ENCODE measurements around the gene PHKG1. TPM values are rescaled to one million over a fixed set of nuclear protein-coding genes. Genes with fewer than 3 reads are reported as not detected.
"Not testable (repeated sequence)": the region's sequence is repeated elsewhere in the genome, so short reads cannot be mapped to it uniquely, and the experiment has no call there.

Gene PHKG1
- total RNA-seq (10 to 100 TPM in 1 of 4 donors, 1 to 10 TPM in 3; 3.2 to 18.7 (median 5.6) TPM), polyA plus RNA-seq (1 to 10 TPM in 1 of 3 donors, under 1 TPM in 1, not detected in 1; 0.60 to 3.8 TPM)

GRCh38 chr7:56092789-56093531, at the start of gene PHKG1:
Gene PHKG1 (minus strand): TSS chr7:56092952. CDS start chr7:56088941, 4,011 bp downstream.
- 39 to 62% methylated on average over 19 of the region's 19 CpGs for WGBS, 2 donors
- intact Hi-C loops (cut with DNase I) = loop anchor here (5.0 kb wide), 1 partner anchor 451 kb away; no protein-coding TSS in a partner anchor
- DNase-seq = peak; percentile 94
- Histone ChIP-seq H3K27me3 (no peaks in the 10 kb centered on the region), H3K9me3 (no peaks in the 10 kb centered on the region), H3K36me3 (peaks cover 0 to 9% (median 0%) of the 10 kb centered on the region in 4 donors), H3K4me1 (peaks cover 0 to 42% (median 33%) of the 10 kb centered on the region in 4 donors), H3K4me3 (peak within 1 kb of the TSS in 3 of 4 donors; percentile 10 to 37 (median 31)), H3K27ac (peak within 1 kb of the TSS; percentile 47 to 84 (median 80))
- TF ChIP-seq EP300 (IDR thresholded peaks at IDR 0.05) (no peak), POLR2AphosphoS5 (IDR thresholded peaks at IDR 0.05) (peak; percentile 16 to 77 (median 58)), CTCF (IDR thresholded peaks at IDR 0.05) (peak in 1 of 4 experiments; percentile 68)

- intact Hi-C loops (cut with DNase I); H3K36me3 ChIP-seq; H3K4me3 ChIP-seq; H3K27me3 ChIP-seq; DNase-seq; H3K4me1 ChIP-seq; H3K27ac ChIP-seq; H3K9me3 ChIP-seq: not testable (repeated sequence)
- 44 to 68% methylated on average over 2 of the region's 2 CpGs for WGBS, 2 donors
Measured at GRCh38 chr7:56131062-56131461, 38.3 kb upstream of the PHKG1 start.

GRCh38 chr7:56127241-56127975, 34.7 kb upstream of the PHKG1 start:
- Histone ChIP-seq H3K27me3 (no peaks in the 10 kb centered on the region), H3K36me3 (no peaks in the 10 kb centered on the region), H3K27ac (no peak overlapping the region), H3K9me3 (no peaks in the 10 kb centered on the region), H3K4me3 (no peak overlapping the region), H3K4me1 (no peaks in the 10 kb centered on the region)
- intact Hi-C loops (cut with DNase I) = no loop called here
- 67 to 79% methylated on average over 7 of the region's 7 CpGs for whole genome bisulfite sequencing, 2 donors
- no peak for TF ChIP-seq POLR2A (IDR thresholded peaks at IDR 0.05)
- no peak for DNase-seq

- Histone ChIP-seq H3K9me3 (no peaks in the 10 kb centered on the region), H3K36me3 (no peaks in the 10 kb centered on the region), H3K4me3 (no peak overlapping the region), H3K27me3 (no peaks in the 10 kb centered on the region), H3K27ac (no peak overlapping the region), H3K4me1 (no peaks in the 10 kb centered on the region)
- no peak for DNase-seq
- WGBS, 2 donors = 79 to 86% methylated on average over 8 of the region's 8 CpGs
- intact Hi-C loops (cut with DNase I) = no loop called here
- no peak for TF ChIP-seq CTCF (IDR thresholded peaks at IDR 0.05)
- TF ChIP-seq POLR2AphosphoS5 (IDR thresholded peaks at IDR 0.05) = no peak
- TF ChIP-seq EP300 (IDR thresholded peaks at IDR 0.05) = no peak
- TF ChIP-seq POLR2A (IDR thresholded peaks at IDR 0.05) = no peak
Measured at GRCh38 chr7:56125831-56126230, 33.1 kb upstream of the PHKG1 start.

GRCh38 chr7:56124981-56125380, 32.2 kb upstream of the PHKG1 start:
- no peak overlapping the region for H3K27ac ChIP-seq
- 65 to 69% methylated on average over 6 of the region's 6 CpGs for WGBS, 2 donors

More at GRCh38 chr7:56124981-56125380, 32.2 kb upstream of the PHKG1 start:
- TF ChIP-seq POLR2AphosphoS5 (IDR thresholded peaks at IDR 0.05) = no peak
- TF ChIP-seq CTCF (IDR thresholded peaks at IDR 0.05) = no peak
- TF ChIP-seq POLR2A (IDR thresholded peaks at IDR 0.05) = no peak
- no peak for TF ChIP-seq EP300 (IDR thresholded peaks at IDR 0.05)
- no peak for DNase-seq
- H3K9me3 ChIP-seq = no peaks in the 10 kb centered on the region
- intact Hi-C loops (cut with DNase I) = no loop called here
- no peaks in the 10 kb centered on the region for H3K36me3 ChIP-seq
- H3K4me1 ChIP-seq = no peaks in the 10 kb centered on the region
- no peak overlapping the region for H3K4me3 ChIP-seq
- no peaks in the 10 kb centered on the region for H3K27me3 ChIP-seq
